ENCODE results near the gene B4GALT4.
"Not testable (repeated sequence)": the region's sequence is repeated elsewhere in the genome, so short reads cannot be mapped to it uniquely, and the experiment has no call there.

- TF ChIP-seq, protein P1, sequence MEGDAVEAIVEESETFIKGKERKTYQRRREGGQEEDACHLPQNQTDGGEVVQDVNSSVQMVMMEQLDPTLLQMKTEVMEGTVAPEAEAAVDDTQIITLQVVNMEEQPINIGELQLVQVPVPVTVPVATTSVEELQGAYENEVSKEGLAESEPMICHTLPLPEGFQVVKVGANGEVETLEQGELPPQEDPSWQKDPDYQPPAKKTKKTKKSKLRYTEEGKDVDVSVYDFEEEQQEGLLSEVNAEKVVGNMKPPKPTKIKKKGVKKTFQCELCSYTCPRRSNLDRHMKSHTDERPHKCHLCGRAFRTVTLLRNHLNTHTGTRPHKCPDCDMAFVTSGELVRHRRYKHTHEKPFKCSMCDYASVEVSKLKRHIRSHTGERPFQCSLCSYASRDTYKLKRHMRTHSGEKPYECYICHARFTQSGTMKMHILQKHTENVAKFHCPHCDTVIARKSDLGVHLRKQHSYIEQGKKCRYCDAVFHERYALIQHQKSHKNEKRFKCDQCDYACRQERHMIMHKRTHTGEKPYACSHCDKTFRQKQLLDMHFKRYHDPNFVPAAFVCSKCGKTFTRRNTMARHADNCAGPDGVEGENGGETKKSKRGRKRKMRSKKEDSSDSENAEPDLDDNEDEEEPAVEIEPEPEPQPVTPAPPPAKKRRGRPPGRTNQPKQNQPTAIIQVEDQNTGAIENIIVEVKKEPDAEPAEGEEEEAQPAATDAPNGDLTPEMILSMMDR (conservative IDR thresholded peaks at IDR 0.05 in 1 of 2, IDR thresholded peaks at IDR 0.05 in 1 of 2; ENCODE audit: extremely low read depth in 1 of 2, insufficient read depth in 1 of 2, low read depth in 1 of 2, low read length in 2 of 2): not testable (repeated sequence)
- TF ChIP-seq EZH2 (IDR thresholded peaks at IDR 0.05; ENCODE audit: borderline replicate concordance, low read length): not testable (repeated sequence)
These were observed 29.5 kb upstream of the B4GALT4 start for GRCh38 chr3:119270212-119270611.
